ENCODE results near the gene SORBS2. TPM values are rescaled to one million over a fixed set of nuclear protein-coding genes. Genes with fewer than 3 reads are reported as not detected.

SORBS2 gene
- total RNA-seq, 1 experiment from 2014 or later: 9.7 TPM

- Histone ChIP-seq H4K20me1 (ENCODE audit: control insufficient read depth, insufficient read depth, insufficient read length) (no peaks in the 10 kb centered on the region), H2BK20ac (ENCODE audit: low read depth, low read length, poor library complexity, severe bottlenecking) (no peak overlapping the region), H3K4me1 (ENCODE audit: insufficient read depth, low read length) (no peaks in the 10 kb centered on the region; the same call in 1 of the 2 replicates), H4K8ac (replicated peaks; ENCODE audit: insufficient read length, low read depth, low read length) (no peak overlapping the region), H3K79me2 (ENCODE audit: insufficient read depth, low read length) (no peaks in the 10 kb centered on the region), H3K9me3 (ENCODE audit: control insufficient read depth, low read depth, low read length) (no peaks in the 10 kb centered on the region), H4K5ac (ENCODE audit: insufficient read length, low read depth, low read length) (no peak overlapping the region), H3K4me2 (ENCODE audit: insufficient read depth, insufficient read length, low read length) (peak overlapping the region; percentile 69), H3K9ac (ENCODE audit: extremely low read depth, insufficient read length, low read length) (no peak overlapping the region), H3K27ac (ENCODE audit: insufficient read length, low read depth, low read length) (no peak overlapping the region), H3K4ac (ENCODE audit: low read depth, low read length) (no peak overlapping the region), H2AK5ac (ENCODE audit: insufficient read length, low read length) (no peak overlapping the region), H2BK5ac (ENCODE audit: insufficient read length, low read length) (no peak overlapping the region), H2BK12ac (ENCODE audit: insufficient read length, low read depth, low read length) (no peak overlapping the region), H4K91ac (ENCODE audit: insufficient read length, low read depth, low read length) (no peak overlapping the region), H3K23ac (ENCODE audit: insufficient read length, low read depth, low read length) (no peak overlapping the region), H2BK15ac (ENCODE audit: low read depth, low read length) (no peak overlapping the region), H3K79me1 (ENCODE audit: insufficient read depth, low read depth, low read length, poor library complexity, severe bottlenecking) (no peaks in the 10 kb centered on the region), H3T11ph (ENCODE audit: low read length) (no peak overlapping the region), H3K18ac (ENCODE audit: insufficient read length, low read depth, low read length) (no peak overlapping the region), H3K56ac (ENCODE audit: insufficient read length, low read depth, low read length) (no peak overlapping the region), H3K23me2 (ENCODE audit: insufficient read length, low read depth, low read length, poor library complexity, severe bottlenecking) (peaks cover 4% of the 10 kb centered on the region), H3K27me3 (ENCODE audit: insufficient read depth, low read length) (no peaks in the 10 kb centered on the region; the same call in 1 of the 2 replicates), H3K14ac (ENCODE audit: insufficient read depth, low read length) (no peak overlapping the region), H2AFZ (ENCODE audit: low read length) (no peak overlapping the region), H2BK120ac (ENCODE audit: low read depth, low read length, poor library complexity, severe bottlenecking) (no peak overlapping the region)
- H3K27me3 Mint-ChIP-seq (ENCODE audit: low read depth): peaks cover 34% of the 10 kb centered on the region
- peaks cover 0 to 1% (median 0%) of the 10 kb centered on the region in 3 experiments; a peak in 1 of 7 replicates for H3K36me3 Mint-ChIP-seq (ENCODE audit: insufficient read depth in 1 of 3, low read depth in 3 of 3)
- H3K27ac Mint-ChIP-seq: no peak overlapping the region
- no peak for TF ChIP-seq CTCF (conservative IDR thresholded peaks at IDR 0.05)
- H3K4me3 Mint-ChIP-seq: no peak overlapping the region
- no CpG with 5 or more reads among the region's 4 CpGs for WGBS (ENCODE audit: extremely low coverage, insufficient read length, low lambda C conversion rate)
- no peak for DNase-seq
- H3K9me3 Mint-ChIP-seq: no peaks in the 10 kb centered on the region
- peaks cover 19 to 26% of the 10 kb centered on the region in 2 experiments for H3K4me1 Mint-ChIP-seq
These were observed 275.6 kb downstream of the SORBS2 start for GRCh38 chr4:185536411-185536709.
